HG03521 (cell line): ENCODE results near the gene ALPG.
"Not testable (repeated sequence)": the region's sequence is repeated elsewhere in the genome, so short reads cannot be mapped to it uniquely, and the experiment has no call there.

Experiments used
- ATAC-seq: cut with Tn5 transposase; IDR thresholded peaks from one replicate; pipeline ENCODE4 v1.9.1; 2021; ENCODE audit warnings: mild to moderate bottlenecking, moderate library complexity; ENCODE audit not compliant: unreplicated experiment

The ALPG gene

GRCh38 chr2:232418466-232419244, 12.0 kb downstream of the ALPG start:
- no peak for ATAC-seq

- ATAC-seq, result no peak
These were observed 12.8 kb downstream of the ALPG start for GRCh38 chr2:232419245-232420072.

GRCh38 chr2:232420073-232420454, 13.4 kb downstream of the ALPG start:
- no peak for ATAC-seq

GRCh38 chr2:232420463-232421188, 14.0 kb downstream of the ALPG start:
- ATAC-seq, result no peak

- ATAC-seq, result no peak
These were observed 14.6 kb downstream of the ALPG start for GRCh38 chr2:232421189-232421785.

GRCh38 chr2:232422051-232422450, 15.4 kb downstream of the ALPG start:
- ATAC-seq, result no peak

- not testable (repeated sequence) for ATAC-seq
These were observed 16.4 kb downstream of the ALPG start for GRCh38 chr2:232422996-232423395.

- ATAC-seq, result not testable (repeated sequence)
These were observed 16.8 kb downstream of the ALPG start for GRCh38 chr2:232423407-232423806.

GRCh38 chr2:232431705-232432590, 25.3 kb downstream of the ALPG start:
- no peak for ATAC-seq

GRCh38 chr2:232432598-232433184, 26.0 kb downstream of the ALPG start:
- ATAC-seq, result no peak

GRCh38 chr2:232433622-232434021, 27.0 kb downstream of the ALPG start:
- not testable (repeated sequence) for ATAC-seq

- no peak for ATAC-seq
These were observed 27.4 kb downstream of the ALPG start for GRCh38 chr2:232434091-232434490.

GRCh38 chr2:232434563-232435374, 28.1 kb downstream of the ALPG start:
- no peak for ATAC-seq

- ATAC-seq, result no peak
These were observed 28.7 kb downstream of the ALPG start for GRCh38 chr2:232435375-232435648.

- no peak for ATAC-seq
These were observed 29.2 kb downstream of the ALPG start for GRCh38 chr2:232435805-232436204.

- no peak for ATAC-seq
These were observed 29.9 kb downstream of the ALPG start for GRCh38 chr2:232436381-232437194.

- no peak for ATAC-seq
These were observed 30.5 kb downstream of the ALPG start for GRCh38 chr2:232437195-232437571.

- ATAC-seq, result no peak
These were observed 31.4 kb downstream of the ALPG start for GRCh38 chr2:232438091-232438490.
